Adipose tissue (tissue), 3 donors: ENCODE measurements around the gene RASA3. TPM values are rescaled to one million over a fixed set of nuclear protein-coding genes. Genes with fewer than 3 reads are reported as not detected.

ENCODE experiments used
- H3K27ac ChIP-seq: one replicate; pipeline ENCODE4 v1.5.1; 2013; ENCODE audit warnings: low read depth, low read length
- WGBS, 3 donors: extraction: QIAGEN DNeasy Blood & Tissue Kit; methylation state at CpG; one replicate each; pipeline ENCODE4 v1.1.7; 2013; 5-methylcytosine and 5-hydroxymethylcytosine counted together
- polyA plus RNA-seq, 3 donors: library from polyadenylated mRNA; stranded (reverse); fragments of 200-250 nt; gene quantifications; one replicate each; pipeline ENCODE4 v1.2.3, GENCODE V29; 2013
- donor health status: healthy with polysubstance abuse.
- donor health status: Bipolar disorder and iron deficiency.
- donor health status: healthy.

The RASA3 gene
- polyA plus RNA-seq, 3 donors, result 14.8 to 62.0 (median 20.9) TPM

DNA sequence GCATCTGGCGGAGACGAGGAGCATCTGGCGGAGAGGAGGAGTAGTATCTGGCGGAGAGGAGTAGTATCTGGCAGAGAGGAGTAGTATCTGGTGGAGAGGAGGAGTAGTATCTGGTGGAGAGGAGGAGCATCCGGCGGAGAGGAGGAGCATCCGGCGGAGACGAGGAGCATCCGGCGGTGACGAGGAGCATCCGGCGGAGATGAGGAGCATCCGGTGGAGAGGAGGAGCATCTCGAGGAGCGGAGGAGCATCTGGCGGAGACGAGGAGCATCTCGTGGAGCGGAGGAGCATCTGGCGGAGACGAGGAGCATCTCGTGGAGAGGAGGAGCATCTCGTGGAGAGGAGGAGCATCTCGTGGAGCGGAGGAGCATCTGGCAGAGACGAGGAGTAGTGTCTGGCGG lies 177.2 kb downstream of the RASA3 start:
- 93 to 97% (median 97%) methylated on average over 27 to 29 of the region's 29 CpGs for WGBS, 3 donors

DNA sequence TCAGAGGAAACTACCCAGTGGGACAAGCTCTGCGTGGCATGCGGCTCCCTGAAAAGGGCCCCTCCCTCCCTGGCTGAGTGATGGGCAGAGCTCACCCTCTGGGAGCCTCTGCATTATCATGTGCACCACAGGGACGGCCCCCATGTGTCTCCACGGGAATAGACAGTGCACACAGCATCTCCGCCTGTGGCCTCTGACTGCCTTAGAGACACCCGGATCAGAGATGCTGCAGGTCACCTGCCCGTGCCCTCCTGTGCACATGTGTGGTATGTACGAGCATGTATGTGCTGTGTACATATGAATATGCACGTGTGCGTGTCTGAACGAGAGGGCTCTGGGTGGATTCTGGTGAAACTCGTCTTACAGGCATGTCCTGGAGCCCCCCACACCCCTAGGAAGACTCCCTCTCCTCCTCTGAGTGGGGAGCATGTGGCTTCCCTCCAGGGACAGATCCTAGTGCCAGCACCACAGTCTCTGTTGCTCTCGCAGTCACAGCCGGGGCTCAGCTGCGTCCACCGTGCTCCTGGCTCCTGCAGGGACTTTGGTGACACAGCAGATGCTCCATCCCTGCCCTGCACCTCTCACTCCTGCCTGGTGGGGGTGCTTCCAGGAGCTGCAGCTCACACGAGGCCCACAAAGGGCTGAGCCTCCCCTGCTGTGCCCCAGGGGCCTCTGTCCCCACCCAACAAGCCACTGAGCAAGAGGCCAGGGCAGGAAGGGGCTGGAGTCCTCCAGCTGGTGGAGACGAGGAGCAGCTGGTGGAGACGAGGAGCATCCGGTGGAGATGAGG lies 178.2 kb downstream of the RASA3 start:
- no peak overlapping the region for H3K27ac ChIP-seq
- 79 to 86% (median 85%) methylated on average over 20 of the region's 20 CpGs for WGBS, 3 donors

More for the DNA sequence above, 177.2 kb downstream of the RASA3 start:
- H3K27ac ChIP-seq, result no peak overlapping the region

DNA sequence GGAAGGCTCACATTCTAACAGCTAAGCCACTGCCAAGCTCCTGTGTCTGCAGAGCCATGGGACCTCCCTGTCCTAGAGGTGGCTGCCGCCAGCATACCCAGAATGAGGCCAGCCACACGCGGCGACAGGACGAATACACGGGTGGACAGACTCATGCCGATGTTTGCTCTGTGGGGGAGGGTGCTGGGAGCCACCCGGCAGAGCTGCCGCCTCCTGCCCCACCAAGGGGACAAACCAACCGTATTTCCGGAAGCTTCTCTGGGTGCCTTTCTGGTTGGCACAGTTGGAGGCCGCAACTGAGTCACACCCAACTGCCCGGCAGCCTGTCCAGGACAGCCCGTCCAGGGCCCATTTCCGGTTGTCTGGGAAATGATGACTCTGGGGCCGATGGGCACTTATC lies 178.9 kb downstream of the RASA3 start:
- no peak overlapping the region for H3K27ac ChIP-seq
- 90 to 94% (median 90%) methylated on average over 16 of the region's 16 CpGs for WGBS, 3 donors

DNA sequence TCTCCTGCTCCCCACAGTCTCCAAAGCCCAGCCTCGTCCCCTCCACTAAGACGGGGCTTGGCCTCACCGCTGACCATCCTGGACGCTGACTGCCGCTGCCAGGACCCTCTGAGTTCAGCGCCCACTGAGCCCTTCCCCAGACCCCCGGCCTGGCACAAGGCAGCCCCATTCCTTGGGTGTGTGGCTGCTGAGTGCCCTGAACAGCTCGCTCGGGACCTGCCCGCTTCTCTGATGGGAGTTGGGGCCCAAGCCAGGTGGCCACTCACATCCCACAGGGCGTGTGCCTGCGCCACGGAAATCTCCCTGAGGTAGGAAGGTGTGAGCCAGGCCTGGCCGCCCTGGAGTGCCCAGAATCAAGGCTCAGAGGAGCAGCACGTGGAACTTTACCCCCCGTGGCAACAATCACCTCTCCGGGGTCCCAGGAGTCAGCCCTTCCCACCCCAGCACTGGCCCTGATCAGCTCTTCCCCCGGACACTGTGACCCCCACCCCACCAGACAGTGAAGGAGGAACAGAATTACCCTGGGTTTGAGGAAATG lies 179.4 kb downstream of the RASA3 start:
- no peak overlapping the region for H3K27ac ChIP-seq
- WGBS, 3 donors, result 87 to 93% (median 92%) methylated on average over 18 of the region's 18 CpGs

DNA sequence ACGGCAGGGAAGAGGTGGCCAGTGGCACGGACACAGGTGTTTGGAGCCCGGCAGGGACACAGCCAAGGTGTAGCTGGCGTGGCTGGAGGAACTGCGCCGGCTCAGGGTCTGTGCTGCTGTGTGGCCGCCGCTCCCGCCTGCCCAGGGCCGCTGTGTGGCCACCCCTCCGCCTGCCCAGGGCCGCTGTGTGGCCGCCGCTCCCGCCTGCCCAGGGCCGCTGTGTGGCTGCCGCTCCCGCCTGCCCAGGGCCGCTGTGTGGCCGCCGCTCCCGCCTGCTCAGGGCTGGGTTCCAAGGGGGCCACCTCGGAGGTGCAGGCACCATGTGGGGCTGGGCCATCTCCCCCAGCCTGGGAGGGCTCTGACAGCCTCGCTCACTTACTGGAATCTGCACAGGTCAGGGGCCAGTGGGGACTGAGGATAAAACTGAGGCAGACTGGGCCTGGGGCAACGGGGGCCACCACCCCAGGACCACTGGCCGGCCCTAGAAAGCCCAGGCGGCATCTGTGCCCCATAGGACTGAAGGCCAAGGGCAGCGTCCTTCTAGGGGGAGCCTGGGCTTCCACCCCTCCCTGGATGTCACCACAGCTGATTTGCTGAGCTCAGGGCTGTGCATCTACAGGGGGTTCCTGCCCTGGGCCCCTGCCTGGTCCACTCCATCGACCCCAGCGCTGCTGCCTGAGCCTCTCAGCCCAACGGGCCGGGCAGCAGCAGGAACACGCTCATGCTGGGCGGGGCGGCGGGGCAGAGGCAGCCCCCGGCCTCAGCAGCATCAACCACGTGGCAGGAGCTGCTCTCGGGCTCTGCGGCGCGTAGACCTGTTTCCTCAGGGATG lies 180.1 kb downstream of the RASA3 start:
- WGBS, 3 donors, result 91 to 93% (median 93%) methylated on average over 31 to 42 of the region's 42 CpGs
- H3K27ac ChIP-seq, result no peak overlapping the region

DNA sequence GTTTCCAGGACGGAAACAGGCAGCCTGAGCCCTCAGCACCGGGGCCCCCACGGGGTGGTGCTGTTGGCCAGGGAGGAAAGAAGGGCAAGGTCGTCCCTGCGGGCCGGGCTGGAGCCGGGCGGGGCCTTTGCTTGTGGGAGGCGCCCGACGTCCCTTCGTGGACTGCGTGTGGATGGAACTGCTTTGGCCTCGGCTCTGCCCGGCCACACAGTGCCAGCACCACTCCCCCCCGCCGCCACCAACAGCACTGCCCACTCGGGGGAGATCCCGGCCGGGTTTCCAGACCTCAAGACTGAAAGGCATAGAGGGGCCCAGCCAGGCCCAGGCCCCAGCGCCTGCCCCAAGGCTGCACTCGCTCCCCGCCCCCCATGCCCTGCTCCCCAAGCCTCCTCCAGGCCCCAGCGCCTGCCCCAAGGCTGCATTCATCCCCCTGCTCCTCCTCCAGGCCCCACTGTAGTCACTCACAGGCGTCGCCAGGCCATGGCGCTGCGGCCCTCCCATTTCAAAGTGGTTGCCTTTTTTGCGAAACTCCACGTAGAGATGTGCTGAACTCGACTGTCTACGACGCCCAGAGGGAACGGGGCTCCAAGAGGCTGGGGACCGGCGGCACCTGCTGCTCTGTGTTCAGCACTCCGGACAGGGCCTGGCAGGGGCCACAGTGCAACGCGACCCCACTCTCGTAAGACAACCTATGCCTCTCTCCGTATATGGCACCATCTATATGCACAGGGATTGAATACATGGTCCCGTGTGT lies 181.0 kb downstream of the RASA3 start:
- H3K27ac ChIP-seq, result no peak overlapping the region
- WGBS, 3 donors, result 28 to 41% (median 39%) methylated on average over 41 to 42 of the region's 42 CpGs

DNA sequence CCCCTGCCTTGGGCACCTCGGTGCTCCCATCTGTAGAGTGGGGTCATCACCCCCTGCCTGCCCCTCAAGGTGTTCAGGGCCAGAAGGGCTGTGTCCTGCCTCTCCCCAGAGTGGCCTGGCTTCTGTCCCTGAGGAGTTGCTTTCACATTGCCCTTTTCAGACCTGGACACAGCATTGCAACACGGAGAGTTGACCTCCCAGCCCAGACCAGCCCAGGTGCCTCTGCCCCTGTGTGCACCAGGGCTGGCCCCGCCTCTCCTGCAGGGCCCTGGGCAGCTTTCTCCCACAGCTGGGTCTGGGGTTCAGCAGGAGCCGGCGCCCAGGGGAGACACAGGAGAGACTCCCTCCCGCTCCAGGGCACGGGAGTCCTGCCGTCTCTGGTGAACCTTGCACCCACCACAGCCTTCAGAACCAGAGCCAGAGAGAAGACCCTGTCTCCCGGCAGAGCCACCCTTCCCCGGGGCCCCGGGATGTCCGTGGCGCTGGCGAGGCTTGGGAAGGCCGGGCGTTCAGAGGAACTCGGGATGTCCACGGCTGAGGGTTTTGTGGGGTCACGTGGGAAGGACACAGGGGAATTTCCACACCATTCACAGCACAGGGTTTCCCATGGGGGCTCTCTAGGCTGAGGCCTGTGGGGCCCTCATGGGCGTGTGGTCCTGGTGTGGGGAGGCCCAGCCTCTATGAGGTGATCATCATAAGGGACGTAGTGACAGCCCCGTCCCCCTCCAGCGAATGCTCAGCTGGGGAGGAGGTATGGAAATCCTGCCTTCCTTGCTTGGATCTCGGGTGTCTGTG lies 181.8 kb downstream of the RASA3 start:
- no peak overlapping the region for H3K27ac ChIP-seq
- 59 to 61% (median 61%) methylated on average over 24 of the region's 24 CpGs for WGBS, 3 donors

DNA sequence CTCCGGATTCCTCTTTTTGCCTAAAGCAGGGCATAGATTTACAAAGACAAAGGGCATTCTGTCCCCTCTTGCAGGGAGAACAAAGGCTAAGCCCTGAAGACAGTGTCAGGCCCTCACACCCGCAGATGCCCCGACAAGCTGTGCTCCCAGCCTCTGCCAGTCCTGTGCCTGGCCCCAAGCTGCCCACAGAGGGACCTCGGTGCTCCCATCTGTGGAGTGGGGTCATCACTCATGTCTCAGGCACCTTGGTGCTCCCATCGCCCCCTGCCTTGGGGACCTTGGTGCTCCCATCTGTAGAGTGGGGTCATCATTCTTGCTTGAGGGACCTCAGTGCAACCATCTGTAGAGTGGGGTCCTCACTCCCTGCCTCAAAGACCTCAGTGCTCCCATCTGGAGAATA lies 182.9 kb downstream of the RASA3 start:
- no peak overlapping the region for H3K27ac ChIP-seq
- 88 to 95% (median 93%) methylated on average over 5 of the region's 5 CpGs for WGBS, 3 donors

DNA sequence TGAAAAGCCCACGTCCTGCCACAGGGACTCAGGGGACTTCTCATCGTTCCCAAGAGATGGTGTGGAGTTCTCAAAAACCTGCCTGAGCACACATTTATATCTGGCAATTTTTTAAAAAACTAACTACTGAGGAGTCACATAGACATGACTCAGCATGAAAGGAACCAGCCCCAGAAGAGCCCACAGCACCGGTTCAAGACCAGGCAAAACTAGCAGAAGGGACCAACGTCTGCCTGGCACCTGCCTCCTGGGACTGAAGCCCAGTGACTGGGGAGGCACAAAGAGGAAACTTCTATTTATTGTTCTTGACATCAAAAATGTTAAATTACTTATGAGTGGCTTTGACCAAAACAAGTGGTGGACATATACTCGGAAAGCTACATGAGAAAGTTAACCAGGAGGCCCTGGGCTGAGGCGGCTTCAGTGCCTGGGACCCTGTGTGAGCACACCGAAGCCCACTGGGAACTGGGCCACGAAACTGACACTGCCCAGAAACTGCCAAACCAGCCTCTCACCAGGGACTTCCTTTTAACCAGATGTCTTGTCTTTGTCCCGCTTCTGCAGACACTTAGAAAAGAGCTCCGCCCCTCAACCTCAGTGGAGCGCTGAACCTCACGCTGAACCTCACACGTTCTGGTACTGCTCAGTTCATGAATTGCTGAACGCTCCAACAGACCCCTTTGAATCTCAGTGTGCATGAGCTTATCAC lies 184.2 kb downstream of the RASA3 start:
- no peak overlapping the region for H3K27ac ChIP-seq
- WGBS, 3 donors, result 64 to 71% (median 65%) methylated on average over 14 of the region's 14 CpGs

DNA sequence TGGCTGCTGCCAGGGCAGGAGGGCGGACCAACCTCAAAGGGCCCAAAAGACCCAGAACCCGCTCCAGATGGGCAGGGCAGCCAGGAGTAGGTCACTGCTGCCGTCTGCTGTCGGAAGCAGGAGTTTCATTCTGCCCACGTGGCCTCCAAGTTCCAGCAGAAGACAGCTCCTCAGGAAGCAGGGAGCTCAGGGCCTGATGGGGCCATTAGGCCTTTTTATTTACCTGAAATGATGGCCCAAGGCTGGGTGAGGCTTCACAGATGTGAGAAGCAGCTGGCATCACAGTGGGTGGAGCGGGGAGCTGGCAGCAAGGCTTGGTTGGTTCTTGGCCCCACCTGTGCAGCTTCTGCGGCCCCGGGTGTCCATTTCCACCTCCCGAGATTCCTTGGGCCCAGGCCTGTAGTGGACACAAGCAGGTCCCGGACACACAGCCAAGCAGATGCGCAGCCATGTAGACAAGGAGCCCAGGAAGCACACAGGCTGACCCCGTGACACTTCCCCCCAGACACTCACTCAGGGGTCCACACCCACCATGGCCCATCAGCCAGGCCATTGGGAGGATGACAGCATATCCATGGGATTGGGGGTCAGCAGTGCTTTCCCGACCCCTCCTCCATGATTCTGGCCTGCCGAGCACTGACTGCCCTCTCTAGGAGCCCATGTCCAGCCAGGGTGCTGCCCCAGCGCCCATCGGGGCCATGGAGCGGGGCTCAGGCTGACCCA lies 185.0 kb downstream of the RASA3 start:
- WGBS, 3 donors, result 62 to 73% (median 67%) methylated on average over 15 to 17 of the region's 17 CpGs
- H3K27ac ChIP-seq, result no peak overlapping the region

DNA sequence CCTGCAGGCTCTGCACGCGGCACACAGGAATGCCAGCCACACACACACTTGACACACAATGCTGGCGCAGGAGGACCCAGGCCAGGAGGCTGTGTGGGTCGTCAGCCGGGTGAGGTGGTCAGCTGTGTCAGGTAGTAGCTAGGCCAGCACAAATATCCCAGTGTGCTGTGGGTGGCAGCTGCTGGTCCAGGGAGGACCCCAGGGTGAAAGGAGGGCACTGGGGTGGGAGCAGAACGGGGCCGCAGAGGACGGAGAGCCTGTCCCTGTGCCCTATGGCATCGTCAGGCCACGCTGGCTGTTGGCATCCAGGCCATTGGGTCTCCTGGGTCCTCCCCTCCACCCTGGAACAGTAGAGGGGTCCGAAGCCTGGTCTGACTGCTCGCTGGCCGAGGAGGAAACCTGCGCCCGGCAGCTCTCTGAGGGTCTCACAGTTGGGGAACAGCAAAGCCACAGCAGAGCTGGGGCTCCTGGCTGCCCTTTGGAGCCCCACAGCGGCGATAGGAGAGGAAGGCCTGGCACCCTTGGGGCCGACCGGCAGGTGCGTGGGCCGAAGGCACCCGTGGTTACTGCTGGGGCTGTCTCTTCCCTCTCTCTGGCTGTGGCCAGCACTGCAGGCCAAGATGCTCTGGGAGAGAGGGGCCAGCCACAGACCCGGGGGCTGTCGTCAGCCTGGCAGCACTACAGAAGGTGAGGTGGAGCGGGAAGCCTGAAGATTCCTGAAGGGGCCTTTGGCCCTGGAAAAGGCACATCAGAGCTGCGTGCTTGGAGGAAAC lies 185.8 kb downstream of the RASA3 start:
- 77 to 83% (median 81%) methylated on average over 26 of the region's 26 CpGs for WGBS, 3 donors
- H3K27ac ChIP-seq, result no peak overlapping the region

DNA sequence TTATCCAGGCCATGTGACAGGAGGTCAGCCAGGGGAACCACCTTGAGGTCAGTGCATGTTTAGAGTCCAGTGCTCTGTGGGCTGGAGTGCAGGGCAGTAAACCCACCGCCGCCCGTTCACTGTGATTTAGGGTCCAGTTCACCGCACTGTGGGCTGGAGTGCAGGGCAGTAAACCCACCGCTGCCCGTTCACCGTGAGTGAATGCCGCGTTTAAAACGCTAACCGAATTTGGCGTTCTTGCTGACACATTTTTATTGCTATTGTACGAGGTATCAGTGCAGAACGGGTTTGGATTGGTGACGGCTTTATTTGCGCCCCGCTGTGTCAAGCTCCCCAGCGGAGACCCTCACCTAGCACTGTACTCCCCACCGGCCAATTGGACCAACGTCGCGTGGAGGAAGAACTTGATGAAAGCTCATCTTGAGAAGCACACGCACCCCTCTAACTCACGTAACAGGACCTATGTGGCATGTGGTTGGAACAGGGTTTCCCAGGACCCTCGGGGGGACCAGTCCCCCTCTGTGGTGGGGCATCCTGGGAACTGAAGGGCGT lies 186.5 kb downstream of the RASA3 start:
- 84 to 94% (median 92%) methylated on average over 26 of the region's 26 CpGs for WGBS, 3 donors
- H3K27ac ChIP-seq, result no peak overlapping the region

DNA sequence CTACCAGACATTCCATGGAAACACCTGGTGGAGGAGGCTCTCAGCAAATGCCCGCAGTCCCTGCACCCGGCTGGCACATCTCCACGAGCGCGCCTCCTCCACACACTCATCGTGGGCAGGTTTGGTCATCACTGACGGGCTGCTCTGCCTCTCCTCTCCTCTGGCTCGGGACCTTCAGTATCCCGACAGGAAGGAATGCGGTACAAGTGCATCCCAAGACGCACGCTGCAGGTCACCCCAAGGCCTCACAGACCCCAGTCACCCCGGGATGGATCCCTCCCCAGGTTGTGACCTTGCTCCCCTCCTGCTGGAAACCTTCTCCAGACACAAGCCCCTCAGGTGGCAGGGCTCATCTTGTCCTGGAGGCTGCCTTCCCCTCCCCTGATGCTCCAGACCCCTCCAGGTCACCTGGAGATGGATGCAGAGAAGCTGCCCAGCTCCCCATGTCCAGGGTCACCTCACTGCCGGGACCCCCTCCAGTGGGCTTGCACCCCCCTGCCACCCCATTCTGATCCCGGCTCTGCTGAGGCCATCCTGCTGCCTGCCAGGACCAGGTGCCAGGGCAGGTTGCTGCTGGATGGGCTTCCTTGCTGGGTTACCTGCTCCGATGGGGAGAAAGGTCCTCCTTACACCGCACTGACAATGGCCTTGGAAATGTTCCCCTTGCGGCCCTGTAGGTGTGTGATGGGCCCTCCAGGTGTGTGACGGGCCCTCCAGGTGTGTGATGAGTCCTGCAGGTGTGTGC lies 188.4 kb downstream of the RASA3 start:
- 85 to 87% (median 87%) methylated on average over 19 of the region's 19 CpGs for WGBS, 3 donors
- no peak overlapping the region for H3K27ac ChIP-seq

DNA sequence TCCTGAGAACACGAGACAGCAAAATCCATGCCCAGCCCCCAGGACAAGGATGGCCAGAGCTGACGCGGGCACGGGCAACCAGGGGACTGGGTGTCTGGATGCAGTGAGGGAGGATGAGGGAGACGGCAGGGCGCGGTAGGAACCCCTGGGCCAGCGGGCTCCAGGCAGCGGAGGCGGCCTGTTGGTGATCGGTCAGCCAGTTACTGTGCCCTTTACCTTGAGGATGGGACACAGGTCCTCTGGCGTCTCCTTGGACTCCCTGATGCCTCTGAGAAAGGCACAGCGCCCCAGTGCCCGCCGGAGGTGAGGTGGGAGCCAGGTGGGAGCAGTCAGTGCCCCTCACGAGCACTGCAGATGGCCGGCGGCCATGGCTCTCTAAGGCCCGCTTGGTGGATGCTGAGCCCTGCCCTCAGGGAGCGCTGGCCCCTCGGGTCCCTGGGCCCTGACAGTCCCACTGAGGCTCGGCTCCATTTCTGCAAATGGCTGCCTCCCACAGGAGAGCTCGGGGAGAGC lies 189.8 kb downstream of the RASA3 start:
- 89 to 95% (median 94%) methylated on average over 23 of the region's 23 CpGs for WGBS, 3 donors
- H3K27ac ChIP-seq, result no peak overlapping the region
